HepG2 (cell line): ENCODE measurements around the gene CHADL. TPM values are rescaled to one million over a fixed set of nuclear protein-coding genes. Genes with fewer than 3 reads are reported as not detected.
A peak's percentile ranks its signal among the peaks of the same experiment; 100 is the strongest.

Experiments used
- HNRNPUL1 ChIP-seq: fragments of 200-400 bp; formaldehyde crosslinking; IDR thresholded peaks from 2 replicates; pipeline ENCODE4 v1.6.1; 2017; ENCODE audit warnings: low read depth, mild to moderate bottlenecking, low read length, moderate library complexity
- IRX3 ChIP-seq: sonication (generic); formaldehyde crosslinking; IDR thresholded peaks from 2 replicates; pipeline ENCODE4 v1.8.1; 2023; ENCODE audit warnings: mild to moderate bottlenecking, low read depth, missing genetic modification reagents, borderline replicate concordance
- NPAS2 ChIP-seq: sonication (generic); formaldehyde crosslinking; IDR thresholded peaks from 2 replicates; pipeline ENCODE4 v1.8.0; 2022; ENCODE audit warnings: mild to moderate bottlenecking, missing genetic modification reagents, borderline replicate concordance
- PAX8 ChIP-seq: sonication (generic); formaldehyde crosslinking; IDR thresholded peaks from 2 replicates; pipeline ENCODE4 v1.8.0; 2022; ENCODE audit warnings: mild to moderate bottlenecking, missing genetic modification reagents, borderline replicate concordance
- SALL1 ChIP-seq: sonication (generic); formaldehyde crosslinking; IDR thresholded peaks from 2 replicates; pipeline ENCODE4 v1.8.0; 2022; ENCODE audit warnings: mild to moderate bottlenecking, missing genetic modification reagents
- SAP130 ChIP-seq: IDR thresholded peaks from 2 replicates; pipeline ENCODE4 v1.6.1; 2016; ENCODE audit warnings: low read depth
- STAT5B ChIP-seq: sonication (generic); formaldehyde crosslinking; IDR thresholded peaks from 2 replicates; pipeline ENCODE4 v1.4.0; 2020; ENCODE audit warnings: missing genetic modification reagents
- ZNF274 ChIP-seq: sonication (generic); formaldehyde crosslinking; IDR thresholded peaks from 2 replicates; pipeline ENCODE4 v1.5.1; 2020; ENCODE audit warnings: mild to moderate bottlenecking, missing genetic modification reagents
- ZNF569 ChIP-seq: sonication (generic); formaldehyde crosslinking; IDR thresholded peaks from 2 replicates; pipeline ENCODE4 v1.5.0; 2020; ENCODE audit warnings: mild to moderate bottlenecking, missing genetic modification reagents, moderate library complexity, borderline replicate concordance
- ZSCAN9 ChIP-seq: IDR thresholded peaks from 2 replicates; pipeline ENCODE4 v1.6.1; 2016; ENCODE audit warnings: borderline replicate concordance
- polyA plus RNA-seq, 8 experiments: library from polyadenylated mRNA; depleted of rRNA in 3 of 8; stranded (reverse) in 7 of 8; unstranded in 1 of 8; fragments of >200 nt; fragmentation: Illumina TruSeq in 4 of 8; extraction: Trizol in 4 of 8; gene quantifications; 2 replicates each; pipeline versions ENCODE4 v1.2.1 to v1.2.3, GENCODE V29; 2011 to 2016; ENCODE audit warnings: low read depth in 4 of 8, missing spikeins in 1 of 8, mixed read lengths in 1 of 8; ENCODE audit not compliant: insufficient read depth in 1 of 8
- total RNA-seq, 5 experiments: library from RNA; depleted of rRNA; stranded (reverse); fragments of >200 nt; fragmentation: Illumina TruSeq; extraction: Trizol; gene quantifications; 2 replicates each; pipeline ENCODE4 v1.2.3, GENCODE V29; 2016; ENCODE audit warnings: low read depth in 1 of 5
- TF ChIP-seq, protein P1 (sequence below): IDR thresholded peaks from 2 replicates; pipeline ENCODE4 v1.4.0; 2020; ENCODE audit warnings: mild to moderate bottlenecking, missing genetic modification reagents
- TF ChIP-seq, protein P2 (sequence below): sonication (generic); formaldehyde crosslinking; IDR thresholded peaks from 2 replicates; pipeline ENCODE4 v1.4.0; 2020; ENCODE audit warnings: missing genetic modification reagents
- TF ChIP-seq, protein P3 (sequence below): sonication (generic); formaldehyde crosslinking; IDR thresholded peaks from 2 replicates; pipeline ENCODE4 v1.5.1; 2020; ENCODE audit warnings: mild to moderate bottlenecking, moderate library complexity, missing genetic modification reagents
- TF ChIP-seq, protein P4 (sequence below): sonication (generic); formaldehyde crosslinking; conservative IDR thresholded peaks from 2 replicates; pipeline ENCODE4 v1.8.0; 2022; ENCODE audit warnings: missing genetic modification reagents
- TF ChIP-seq, protein P5 (sequence below): sonication (generic); formaldehyde crosslinking; IDR thresholded peaks from 2 replicates; pipeline ENCODE4 v1.9.0; 2021; ENCODE audit warnings: mild to moderate bottlenecking, missing genetic modification reagents

Gene CHADL
- total and polyA plus RNA-seq, 2 of the 13 experiments (the other 11 are each of a cell fraction or from before 2014, with no cell fraction given) = 2.8 to 8.1 TPM

DNA sequence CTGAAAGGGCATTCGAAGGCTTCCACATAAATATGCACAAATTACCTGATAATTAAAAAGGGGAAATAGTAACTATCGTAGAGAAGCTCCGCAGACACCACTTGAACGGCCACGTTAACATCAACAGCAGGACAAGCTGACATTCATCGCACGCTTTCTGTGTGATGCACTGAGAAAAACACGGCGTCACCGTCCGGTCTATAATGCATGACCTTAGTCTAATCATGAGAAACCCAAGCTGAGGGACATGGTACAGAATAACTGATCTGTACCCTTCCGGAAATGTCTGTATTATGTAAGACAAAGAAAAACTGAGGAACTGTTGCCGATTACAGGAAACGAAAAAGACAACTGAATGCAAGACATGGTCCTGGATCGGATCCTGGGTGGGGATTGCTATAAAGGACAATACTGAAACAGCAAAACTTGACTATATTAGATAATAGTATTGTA is 45.9 kb upstream of the CHADL start (continued):
- TF ChIP-seq ZNF569 (CRISPR knock-in tag) = no peak
- no peak for TF ChIP-seq NPAS2 (CRISPR knock-in tag)
- TF ChIP-seq SALL1 (CRISPR knock-in tag) = no peak; the same call in 1 of the 2 replicates
- TF ChIP-seq, protein P1, sequence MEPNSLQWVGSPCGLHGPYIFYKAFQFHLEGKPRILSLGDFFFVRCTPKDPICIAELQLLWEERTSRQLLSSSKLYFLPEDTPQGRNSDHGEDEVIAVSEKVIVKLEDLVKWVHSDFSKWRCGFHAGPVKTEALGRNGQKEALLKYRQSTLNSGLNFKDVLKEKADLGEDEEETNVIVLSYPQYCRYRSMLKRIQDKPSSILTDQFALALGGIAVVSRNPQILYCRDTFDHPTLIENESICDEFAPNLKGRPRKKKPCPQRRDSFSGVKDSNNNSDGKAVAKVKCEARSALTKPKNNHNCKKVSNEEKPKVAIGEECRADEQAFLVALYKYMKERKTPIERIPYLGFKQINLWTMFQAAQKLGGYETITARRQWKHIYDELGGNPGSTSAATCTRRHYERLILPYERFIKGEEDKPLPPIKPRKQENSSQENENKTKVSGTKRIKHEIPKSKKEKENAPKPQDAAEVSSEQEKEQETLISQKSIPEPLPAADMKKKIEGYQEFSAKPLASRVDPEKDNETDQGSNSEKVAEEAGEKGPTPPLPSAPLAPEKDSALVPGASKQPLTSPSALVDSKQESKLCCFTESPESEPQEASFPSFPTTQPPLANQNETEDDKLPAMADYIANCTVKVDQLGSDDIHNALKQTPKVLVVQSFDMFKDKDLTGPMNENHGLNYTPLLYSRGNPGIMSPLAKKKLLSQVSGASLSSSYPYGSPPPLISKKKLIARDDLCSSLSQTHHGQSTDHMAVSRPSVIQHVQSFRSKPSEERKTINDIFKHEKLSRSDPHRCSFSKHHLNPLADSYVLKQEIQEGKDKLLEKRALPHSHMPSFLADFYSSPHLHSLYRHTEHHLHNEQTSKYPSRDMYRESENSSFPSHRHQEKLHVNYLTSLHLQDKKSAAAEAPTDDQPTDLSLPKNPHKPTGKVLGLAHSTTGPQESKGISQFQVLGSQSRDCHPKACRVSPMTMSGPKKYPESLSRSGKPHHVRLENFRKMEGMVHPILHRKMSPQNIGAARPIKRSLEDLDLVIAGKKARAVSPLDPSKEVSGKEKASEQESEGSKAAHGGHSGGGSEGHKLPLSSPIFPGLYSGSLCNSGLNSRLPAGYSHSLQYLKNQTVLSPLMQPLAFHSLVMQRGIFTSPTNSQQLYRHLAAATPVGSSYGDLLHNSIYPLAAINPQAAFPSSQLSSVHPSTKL (CRISPR knock-in tag) = peak; percentile 55
- TF ChIP-seq, protein P2, sequence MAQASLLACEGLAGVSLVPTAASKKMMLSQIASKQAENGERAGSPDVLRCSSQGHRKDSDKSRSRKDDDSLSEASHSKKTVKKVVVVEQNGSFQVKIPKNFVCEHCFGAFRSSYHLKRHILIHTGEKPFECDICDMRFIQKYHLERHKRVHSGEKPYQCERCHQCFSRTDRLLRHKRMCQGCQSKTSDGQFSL (CRISPR knock-in tag) = no peak
- TF ChIP-seq STAT5B (CRISPR knock-in tag) = no peak
- TF ChIP-seq PAX8 (CRISPR knock-in tag) = no peak
- TF ChIP-seq, protein P3, sequence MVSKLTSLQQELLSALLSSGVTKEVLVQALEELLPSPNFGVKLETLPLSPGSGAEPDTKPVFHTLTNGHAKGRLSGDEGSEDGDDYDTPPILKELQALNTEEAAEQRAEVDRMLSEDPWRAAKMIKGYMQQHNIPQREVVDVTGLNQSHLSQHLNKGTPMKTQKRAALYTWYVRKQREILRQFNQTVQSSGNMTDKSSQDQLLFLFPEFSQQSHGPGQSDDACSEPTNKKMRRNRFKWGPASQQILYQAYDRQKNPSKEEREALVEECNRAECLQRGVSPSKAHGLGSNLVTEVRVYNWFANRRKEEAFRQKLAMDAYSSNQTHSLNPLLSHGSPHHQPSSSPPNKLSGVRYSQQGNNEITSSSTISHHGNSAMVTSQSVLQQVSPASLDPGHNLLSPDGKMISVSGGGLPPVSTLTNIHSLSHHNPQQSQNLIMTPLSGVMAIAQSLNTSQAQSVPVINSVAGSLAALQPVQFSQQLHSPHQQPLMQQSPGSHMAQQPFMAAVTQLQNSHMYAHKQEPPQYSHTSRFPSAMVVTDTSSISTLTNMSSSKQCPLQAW = peak; percentile 13; the same call in 1 of the 2 replicates
- TF ChIP-seq, protein P4, sequence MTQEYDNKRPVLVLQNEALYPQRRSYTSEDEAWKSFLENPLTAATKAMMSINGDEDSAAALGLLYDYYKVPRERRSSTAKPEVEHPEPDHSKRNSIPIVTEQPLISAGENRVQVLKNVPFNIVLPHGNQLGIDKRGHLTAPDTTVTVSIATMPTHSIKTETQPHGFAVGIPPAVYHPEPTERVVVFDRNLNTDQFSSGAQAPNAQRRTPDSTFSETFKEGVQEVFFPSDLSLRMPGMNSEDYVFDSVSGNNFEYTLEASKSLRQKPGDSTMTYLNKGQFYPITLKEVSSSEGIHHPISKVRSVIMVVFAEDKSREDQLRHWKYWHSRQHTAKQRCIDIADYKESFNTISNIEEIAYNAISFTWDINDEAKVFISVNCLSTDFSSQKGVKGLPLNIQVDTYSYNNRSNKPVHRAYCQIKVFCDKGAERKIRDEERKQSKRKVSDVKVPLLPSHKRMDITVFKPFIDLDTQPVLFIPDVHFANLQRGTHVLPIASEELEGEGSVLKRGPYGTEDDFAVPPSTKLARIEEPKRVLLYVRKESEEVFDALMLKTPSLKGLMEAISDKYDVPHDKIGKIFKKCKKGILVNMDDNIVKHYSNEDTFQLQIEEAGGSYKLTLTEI = no peak
- TF ChIP-seq ZSCAN9 (CRISPR knock-in tag) = no peak; the same call in 1 of the 2 replicates
- TF ChIP-seq IRX3 (CRISPR knock-in tag) = no peak
- TF ChIP-seq, protein P5, sequence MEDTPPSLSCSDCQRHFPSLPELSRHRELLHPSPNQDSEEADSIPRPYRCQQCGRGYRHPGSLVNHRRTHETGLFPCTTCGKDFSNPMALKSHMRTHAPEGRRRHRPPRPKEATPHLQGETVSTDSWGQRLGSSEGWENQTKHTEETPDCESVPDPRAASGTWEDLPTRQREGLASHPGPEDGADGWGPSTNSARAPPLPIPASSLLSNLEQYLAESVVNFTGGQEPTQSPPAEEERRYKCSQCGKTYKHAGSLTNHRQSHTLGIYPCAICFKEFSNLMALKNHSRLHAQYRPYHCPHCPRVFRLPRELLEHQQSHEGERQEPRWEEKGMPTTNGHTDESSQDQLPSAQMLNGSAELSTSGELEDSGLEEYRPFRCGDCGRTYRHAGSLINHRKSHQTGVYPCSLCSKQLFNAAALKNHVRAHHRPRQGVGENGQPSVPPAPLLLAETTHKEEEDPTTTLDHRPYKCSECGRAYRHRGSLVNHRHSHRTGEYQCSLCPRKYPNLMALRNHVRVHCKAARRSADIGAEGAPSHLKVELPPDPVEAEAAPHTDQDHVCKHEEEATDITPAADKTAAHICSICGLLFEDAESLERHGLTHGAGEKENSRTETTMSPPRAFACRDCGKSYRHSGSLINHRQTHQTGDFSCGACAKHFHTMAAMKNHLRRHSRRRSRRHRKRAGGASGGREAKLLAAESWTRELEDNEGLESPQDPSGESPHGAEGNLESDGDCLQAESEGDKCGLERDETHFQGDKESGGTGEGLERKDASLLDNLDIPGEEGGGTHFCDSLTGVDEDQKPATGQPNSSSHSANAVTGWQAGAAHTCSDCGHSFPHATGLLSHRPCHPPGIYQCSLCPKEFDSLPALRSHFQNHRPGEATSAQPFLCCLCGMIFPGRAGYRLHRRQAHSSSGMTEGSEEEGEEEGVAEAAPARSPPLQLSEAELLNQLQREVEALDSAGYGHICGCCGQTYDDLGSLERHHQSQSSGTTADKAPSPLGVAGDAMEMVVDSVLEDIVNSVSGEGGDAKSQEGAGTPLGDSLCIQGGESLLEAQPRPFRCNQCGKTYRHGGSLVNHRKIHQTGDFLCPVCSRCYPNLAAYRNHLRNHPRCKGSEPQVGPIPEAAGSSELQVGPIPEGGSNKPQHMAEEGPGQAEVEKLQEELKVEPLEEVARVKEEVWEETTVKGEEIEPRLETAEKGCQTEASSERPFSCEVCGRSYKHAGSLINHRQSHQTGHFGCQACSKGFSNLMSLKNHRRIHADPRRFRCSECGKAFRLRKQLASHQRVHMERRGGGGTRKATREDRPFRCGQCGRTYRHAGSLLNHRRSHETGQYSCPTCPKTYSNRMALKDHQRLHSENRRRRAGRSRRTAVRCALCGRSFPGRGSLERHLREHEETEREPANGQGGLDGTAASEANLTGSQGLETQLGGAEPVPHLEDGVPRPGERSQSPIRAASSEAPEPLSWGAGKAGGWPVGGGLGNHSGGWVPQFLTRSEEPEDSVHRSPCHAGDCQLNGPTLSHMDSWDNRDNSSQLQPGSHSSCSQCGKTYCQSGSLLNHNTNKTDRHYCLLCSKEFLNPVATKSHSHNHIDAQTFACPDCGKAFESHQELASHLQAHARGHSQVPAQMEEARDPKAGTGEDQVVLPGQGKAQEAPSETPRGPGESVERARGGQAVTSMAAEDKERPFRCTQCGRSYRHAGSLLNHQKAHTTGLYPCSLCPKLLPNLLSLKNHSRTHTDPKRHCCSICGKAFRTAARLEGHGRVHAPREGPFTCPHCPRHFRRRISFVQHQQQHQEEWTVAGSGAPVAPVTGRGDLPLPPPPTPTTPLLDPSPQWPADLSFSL = no peak
- TF ChIP-seq ZNF274 (CRISPR knock-in tag) = no peak
- TF ChIP-seq HNRNPUL1 = no peak
- TF ChIP-seq SAP130 (CRISPR knock-in tag) = peak; percentile 23
